NOMO-1 treated with dmso at 0.1 percent for 144 hours (cell line): Measurements from ENCODE around the gene SSR1.

ENCODE experiments used
- DNase-seq: peaks from one replicate; lab custom pipeline; 2025; ENCODE audit not compliant: unreplicated experiment; lab: John Stamatoyannopoulos, UW

The SSR1 gene

DNA sequence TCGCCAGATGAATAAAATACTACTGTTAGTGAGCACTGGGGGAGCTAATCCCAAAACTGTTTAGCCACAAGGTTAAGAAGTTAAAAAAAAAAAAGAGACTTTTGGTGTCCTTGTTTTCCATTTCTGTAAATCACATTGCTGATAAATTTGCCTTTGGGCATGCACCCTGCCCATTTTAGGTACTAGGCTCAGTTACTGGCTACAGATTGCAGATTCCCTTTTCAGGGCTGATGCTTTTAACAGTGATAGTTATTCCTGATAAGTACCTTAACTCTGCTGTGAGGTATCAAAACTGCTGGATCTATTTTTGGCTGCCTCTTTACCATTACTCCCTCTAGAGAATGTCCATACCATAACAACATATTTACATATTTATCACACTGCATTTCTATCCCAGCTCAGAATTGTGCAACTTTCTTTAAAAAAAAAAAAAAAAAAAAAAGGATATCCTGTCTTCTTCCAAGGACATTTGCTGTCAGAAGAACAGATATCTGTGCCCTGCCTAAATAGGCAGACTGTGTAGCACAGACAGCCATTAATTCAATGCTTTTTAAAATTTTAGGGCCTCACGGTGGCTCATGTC is 94.5 kb downstream of the SSR1 start:
- DNase-seq, result no peak
